ENCODE results near the gene MPPED1.

DNA sequence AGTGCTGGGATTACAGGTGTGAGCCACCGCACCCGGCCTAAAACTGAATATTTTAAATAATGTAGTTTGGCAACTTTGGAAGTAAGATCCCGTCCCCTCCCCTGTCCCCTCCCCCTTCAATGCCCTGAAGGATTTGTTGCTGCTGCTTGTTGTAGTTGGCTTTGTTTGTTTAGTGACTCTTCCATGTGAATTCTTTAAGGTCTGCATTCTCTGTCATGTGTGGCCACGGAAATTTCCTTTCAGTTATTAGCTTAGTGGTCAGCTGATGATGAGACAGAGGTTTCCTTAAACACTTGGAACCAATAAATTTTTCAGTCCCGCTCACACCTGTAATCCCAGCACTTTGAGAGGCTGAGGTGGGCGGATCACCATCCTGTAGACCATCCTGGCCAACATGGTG lies 109.9 kb downstream of the MPPED1 start:
- TF ChIP-seq, protein P1, sequence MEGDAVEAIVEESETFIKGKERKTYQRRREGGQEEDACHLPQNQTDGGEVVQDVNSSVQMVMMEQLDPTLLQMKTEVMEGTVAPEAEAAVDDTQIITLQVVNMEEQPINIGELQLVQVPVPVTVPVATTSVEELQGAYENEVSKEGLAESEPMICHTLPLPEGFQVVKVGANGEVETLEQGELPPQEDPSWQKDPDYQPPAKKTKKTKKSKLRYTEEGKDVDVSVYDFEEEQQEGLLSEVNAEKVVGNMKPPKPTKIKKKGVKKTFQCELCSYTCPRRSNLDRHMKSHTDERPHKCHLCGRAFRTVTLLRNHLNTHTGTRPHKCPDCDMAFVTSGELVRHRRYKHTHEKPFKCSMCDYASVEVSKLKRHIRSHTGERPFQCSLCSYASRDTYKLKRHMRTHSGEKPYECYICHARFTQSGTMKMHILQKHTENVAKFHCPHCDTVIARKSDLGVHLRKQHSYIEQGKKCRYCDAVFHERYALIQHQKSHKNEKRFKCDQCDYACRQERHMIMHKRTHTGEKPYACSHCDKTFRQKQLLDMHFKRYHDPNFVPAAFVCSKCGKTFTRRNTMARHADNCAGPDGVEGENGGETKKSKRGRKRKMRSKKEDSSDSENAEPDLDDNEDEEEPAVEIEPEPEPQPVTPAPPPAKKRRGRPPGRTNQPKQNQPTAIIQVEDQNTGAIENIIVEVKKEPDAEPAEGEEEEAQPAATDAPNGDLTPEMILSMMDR (IDR thresholded peaks at IDR 0.05; ENCODE audit: borderline replicate concordance, extremely low read depth, low read length, poor library complexity, severe bottlenecking) = no peak
- TF ChIP-seq EZH2 (IDR thresholded peaks at IDR 0.05; ENCODE audit: borderline replicate concordance, low read depth, low read length, severe bottlenecking) = no peak
